Activated T-helper 9 cell treated with anti-CD3 and anti-CD28 coated beads, Interleukin-2, amount 50 U/mL, for 16 hours (primary cell): ENCODE measurements around the gene CBFA2T2.
"Not testable (repeated sequence)": the region's sequence is repeated elsewhere in the genome, so short reads cannot be mapped to it uniquely, and the experiment has no call there.

Source experiments
- DNase-seq: peaks from one replicate; pipeline ENCODE4 v3.0.0-alpha.2; 2020; ENCODE audit warnings: low read depth

CBFA2T2 gene

GRCh38 chr20:33507461-33507860 lies 17.6 kb downstream of the CBFA2T2 start:
- no peak for DNase-seq

- DNase-seq: not testable (repeated sequence)
These were observed 18.1 kb downstream of the CBFA2T2 start for GRCh38 chr20:33508015-33508414.

GRCh38 chr20:33509057-33509456 lies 19.2 kb downstream of the CBFA2T2 start:
- DNase-seq: not testable (repeated sequence)

GRCh38 chr20:33511876-33512275 lies 22.0 kb downstream of the CBFA2T2 start:
- DNase-seq: not testable (repeated sequence)

- no peak for DNase-seq
These were observed 25.8 kb downstream of the CBFA2T2 start for GRCh38 chr20:33515569-33516216.

GRCh38 chr20:33516882-33517281 lies 27.0 kb downstream of the CBFA2T2 start:
- DNase-seq: no peak

- DNase-seq: no peak
These were observed 28.2 kb downstream of the CBFA2T2 start for GRCh38 chr20:33518071-33518470.

GRCh38 chr20:33521461-33521860 lies 31.6 kb downstream of the CBFA2T2 start:
- no peak for DNase-seq

- no peak for DNase-seq
These were observed 32.4 kb downstream of the CBFA2T2 start for GRCh38 chr20:33522256-33522820.

- no peak for DNase-seq
These were observed 34.4 kb downstream of the CBFA2T2 start for GRCh38 chr20:33524261-33524660.

- no peak for DNase-seq
These were observed 36.9 kb downstream of the CBFA2T2 start for GRCh38 chr20:33526769-33527168.

GRCh38 chr20:33531047-33531877 lies 41.4 kb downstream of the CBFA2T2 start:
- DNase-seq: no peak

- no peak for DNase-seq
These were observed 42.0 kb downstream of the CBFA2T2 start for GRCh38 chr20:33531885-33532284.

- DNase-seq: no peak
These were observed 43.0 kb downstream of the CBFA2T2 start for GRCh38 chr20:33532753-33533459.

GRCh38 chr20:33535717-33536116 lies 45.8 kb downstream of the CBFA2T2 start:
- not testable (repeated sequence) for DNase-seq

GRCh38 chr20:33537608-33538007 lies 47.7 kb downstream of the CBFA2T2 start:
- no peak for DNase-seq

GRCh38 chr20:33539129-33539528 lies 49.2 kb downstream of the CBFA2T2 start:
- no peak for DNase-seq

- DNase-seq: no peak
These were observed 50.5 kb downstream of the CBFA2T2 start for GRCh38 chr20:33540427-33540826.

GRCh38 chr20:33541074-33541473 lies 51.2 kb downstream of the CBFA2T2 start:
- no peak for DNase-seq

GRCh38 chr20:33541797-33542196 lies 51.9 kb downstream of the CBFA2T2 start:
- no peak for DNase-seq

- no peak for DNase-seq
These were observed 55.9 kb downstream of the CBFA2T2 start for GRCh38 chr20:33545763-33546162.

- no peak for DNase-seq
These were observed 59.5 kb downstream of the CBFA2T2 start for GRCh38 chr20:33549229-33549999.
